Measurements from ENCODE around the gene DAGLA. TPM values are rescaled to one million over a fixed set of nuclear protein-coding genes. Genes with fewer than 3 reads are reported as not detected.

DAGLA gene
- total and polyA plus RNA-seq, 8 donors = under 0.01 to 27.2 (median 1.0) TPM

DNA sequence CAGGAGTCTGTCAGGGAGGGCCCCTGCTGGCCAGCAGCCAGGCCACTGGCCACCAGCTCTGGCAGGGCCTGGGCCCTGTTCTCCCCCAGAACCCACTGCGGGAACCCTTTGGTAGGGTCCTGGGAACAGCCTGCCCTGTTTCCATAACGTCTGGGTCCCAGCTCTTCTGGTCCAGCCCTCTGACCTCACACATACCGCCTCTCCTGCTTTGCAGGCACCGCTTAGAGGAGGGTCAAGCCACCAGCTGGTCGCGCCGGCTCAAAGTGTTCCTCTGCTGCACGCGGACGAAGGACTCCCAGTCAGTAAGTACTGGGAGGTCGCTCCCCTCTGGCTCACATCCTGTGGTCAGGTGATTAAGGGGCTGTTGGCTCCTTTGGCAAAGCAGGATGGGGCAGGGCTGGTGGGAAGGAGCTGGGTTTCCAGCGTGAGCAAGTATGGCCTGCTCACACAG lies 45.6 kb downstream of the DAGLA start:
- no peak overlapping the region for H3K27ac ChIP-seq
- DNase-seq = no peak
- no peak overlapping the region for H3K4me3 ChIP-seq
- H3K36me3 ChIP-seq = peaks cover 0 to 52% (median 37%) of the 10 kb centered on the region in 4 donors
- intact Hi-C loops (cut with DNase I; ENCODE audit: low total_unique reads) = no loop called here
- no peaks in the 10 kb centered on the region for H3K9me3 ChIP-seq
- no peaks in the 10 kb centered on the region for H3K27me3 ChIP-seq
- H3K4me1 ChIP-seq = no peaks in the 10 kb centered on the region
- no peak for TF ChIP-seq EP300 (IDR thresholded peaks at IDR 0.05)
- TF ChIP-seq, protein P1, sequence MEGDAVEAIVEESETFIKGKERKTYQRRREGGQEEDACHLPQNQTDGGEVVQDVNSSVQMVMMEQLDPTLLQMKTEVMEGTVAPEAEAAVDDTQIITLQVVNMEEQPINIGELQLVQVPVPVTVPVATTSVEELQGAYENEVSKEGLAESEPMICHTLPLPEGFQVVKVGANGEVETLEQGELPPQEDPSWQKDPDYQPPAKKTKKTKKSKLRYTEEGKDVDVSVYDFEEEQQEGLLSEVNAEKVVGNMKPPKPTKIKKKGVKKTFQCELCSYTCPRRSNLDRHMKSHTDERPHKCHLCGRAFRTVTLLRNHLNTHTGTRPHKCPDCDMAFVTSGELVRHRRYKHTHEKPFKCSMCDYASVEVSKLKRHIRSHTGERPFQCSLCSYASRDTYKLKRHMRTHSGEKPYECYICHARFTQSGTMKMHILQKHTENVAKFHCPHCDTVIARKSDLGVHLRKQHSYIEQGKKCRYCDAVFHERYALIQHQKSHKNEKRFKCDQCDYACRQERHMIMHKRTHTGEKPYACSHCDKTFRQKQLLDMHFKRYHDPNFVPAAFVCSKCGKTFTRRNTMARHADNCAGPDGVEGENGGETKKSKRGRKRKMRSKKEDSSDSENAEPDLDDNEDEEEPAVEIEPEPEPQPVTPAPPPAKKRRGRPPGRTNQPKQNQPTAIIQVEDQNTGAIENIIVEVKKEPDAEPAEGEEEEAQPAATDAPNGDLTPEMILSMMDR (IDR thresholded peaks at IDR 0.05) = no peak
- TF ChIP-seq POLR2AphosphoS5 (IDR thresholded peaks at IDR 0.05) = no peak
- TF ChIP-seq POLR2A (IDR thresholded peaks at IDR 0.05) = no peak
- WGBS, 5 donors = 79 to 91% (median 82%) methylated on average over 12 of the region's 12 CpGs

DNA sequence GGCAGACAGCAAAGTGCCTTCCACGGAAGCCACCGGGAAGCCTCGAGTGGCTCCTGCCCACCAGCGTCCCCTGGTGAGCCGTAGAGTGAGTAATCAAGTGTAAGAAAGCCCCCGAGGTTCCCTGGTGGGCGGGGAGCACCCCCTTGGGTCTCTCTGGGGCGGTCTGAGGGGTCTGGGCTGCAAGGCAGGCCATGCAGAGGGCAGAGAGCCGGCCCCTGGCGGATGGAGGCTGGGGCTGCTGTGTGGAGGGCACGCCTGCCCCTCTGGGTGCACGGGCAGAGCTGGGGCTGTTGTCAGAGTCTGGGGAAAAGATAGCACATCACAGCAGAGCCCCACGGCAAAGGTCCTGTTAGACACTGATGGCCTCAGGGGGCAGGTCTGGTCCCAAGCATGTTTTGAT lies 46.6 kb downstream of the DAGLA start:
- intact Hi-C loops (cut with DNase I; ENCODE audit: low total_unique reads) = no loop called here
- no peak for DNase-seq
- TF ChIP-seq EP300 (IDR thresholded peaks at IDR 0.05) = no peak
- no peak for TF ChIP-seq POLR2A (IDR thresholded peaks at IDR 0.05)
- TF ChIP-seq, protein P1 (IDR thresholded peaks at IDR 0.05) = no peak
- TF ChIP-seq POLR2AphosphoS5 (IDR thresholded peaks at IDR 0.05) = no peak
- Histone ChIP-seq H3K27ac (no peak overlapping the region), H3K4me1 (no peaks in the 10 kb centered on the region), H3K36me3 (peaks cover 0 to 52% (median 37%) of the 10 kb centered on the region in 4 donors), H3K27me3 (no peaks in the 10 kb centered on the region), H3K4me3 (no peak overlapping the region), H3K9me3 (no peaks in the 10 kb centered on the region)
- 74 to 91% (median 89%) methylated on average over 7 to 13 of the region's 13 CpGs for WGBS, 5 donors

DNA sequence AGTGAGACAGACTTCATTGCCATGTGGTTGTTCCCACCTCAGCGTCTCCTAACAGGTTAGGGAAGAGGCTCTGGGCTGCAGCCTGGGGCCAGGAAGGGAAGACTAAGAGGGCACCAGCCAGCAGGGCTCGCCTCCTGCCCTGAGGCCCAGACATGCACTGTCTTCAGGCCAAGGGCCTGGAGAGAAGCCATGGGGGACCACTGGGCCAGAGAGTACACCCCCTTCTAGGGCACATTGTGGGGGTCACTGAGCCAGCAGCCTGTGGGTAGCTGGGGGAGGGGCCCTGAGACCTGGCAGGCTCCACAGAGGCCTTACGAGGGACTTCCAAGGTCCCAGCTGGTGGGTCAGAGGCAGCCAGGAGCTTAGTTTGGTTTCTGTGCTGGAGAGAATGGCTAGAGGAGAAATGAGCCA lies 47.2 kb downstream of the DAGLA start:
- intact Hi-C loops (cut with DNase I; ENCODE audit: low total_unique reads) = no loop called here
- peaks cover 0 to 2% (median 0%) of the 10 kb centered on the region in 4 donors for H3K4me1 ChIP-seq
- peaks cover 0 to 52% (median 37%) of the 10 kb centered on the region in 4 donors for H3K36me3 ChIP-seq
- H3K27ac ChIP-seq = no peak overlapping the region
- TF ChIP-seq POLR2A (IDR thresholded peaks at IDR 0.05) (no peak), POLR2AphosphoS5 (IDR thresholded peaks at IDR 0.05) (no peak)
- TF ChIP-seq, protein P1 (IDR thresholded peaks at IDR 0.05) = no peak
- no peaks in the 10 kb centered on the region for H3K27me3 ChIP-seq
- H3K9me3 ChIP-seq = no peaks in the 10 kb centered on the region
- 84 to 93% (median 93%) methylated on average over 2 to 3 of the region's 3 CpGs for WGBS, 5 donors
- no peak for DNase-seq
- H3K4me3 ChIP-seq = no peak overlapping the region

DNA sequence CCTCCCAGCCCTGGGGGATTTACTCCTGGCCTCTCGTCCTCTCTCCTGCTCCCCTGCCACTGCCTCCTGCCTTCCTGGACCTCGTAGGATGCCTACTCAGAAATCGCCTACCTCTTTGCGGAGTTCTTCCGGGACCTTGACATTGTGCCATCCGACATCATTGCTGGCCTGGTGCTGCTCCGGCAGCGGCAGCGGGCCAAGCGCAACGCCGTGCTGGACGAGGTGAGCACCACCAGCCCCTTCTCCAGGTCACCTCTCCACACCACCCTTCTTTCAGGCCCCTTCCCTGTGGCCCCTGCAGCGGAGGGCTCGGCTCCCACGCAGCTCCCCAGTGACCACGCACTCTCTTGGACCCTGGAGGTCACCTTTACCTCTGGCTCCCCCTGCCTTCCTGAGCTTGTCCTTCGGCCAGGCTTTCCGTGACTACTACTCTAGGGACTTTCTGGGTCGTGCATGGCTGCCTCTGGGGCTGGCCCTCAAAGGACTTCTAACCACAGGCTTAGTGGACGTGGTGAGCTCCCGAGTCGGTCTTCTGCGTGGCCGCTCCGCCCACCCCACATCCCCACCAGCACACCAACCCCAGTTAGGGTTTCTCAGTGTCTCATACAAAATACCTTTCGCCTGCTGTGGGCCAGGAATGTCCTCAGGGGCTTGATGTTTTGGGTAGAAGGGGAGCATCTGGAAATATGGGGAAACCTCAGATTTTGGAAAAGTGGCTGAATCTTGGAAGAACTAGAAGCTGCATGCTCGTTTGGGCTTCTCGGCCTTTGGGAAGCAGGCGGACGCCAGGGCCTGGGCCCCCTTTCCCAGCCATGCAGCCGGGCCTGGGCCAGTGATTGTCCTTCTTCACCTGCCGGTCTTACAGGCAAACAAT lies 48.1 kb downstream of the DAGLA start:
- peaks cover 0 to 11% (median 5%) of the 10 kb centered on the region in 4 donors for H3K4me1 ChIP-seq
- no peak overlapping the region for H3K27ac ChIP-seq
- H3K4me3 ChIP-seq = no peak overlapping the region
- H3K36me3 ChIP-seq = peaks cover 0 to 43% (median 31%) of the 10 kb centered on the region in 4 donors
- WGBS, 5 donors = 86 to 93% (median 91%) methylated on average over 29 to 33 of the region's 33 CpGs
- intact Hi-C loops (cut with DNase I; ENCODE audit: low total_unique reads) = no loop called here
- no peak for DNase-seq
- H3K27me3 ChIP-seq = no peaks in the 10 kb centered on the region
- no peak for TF ChIP-seq POLR2A (IDR thresholded peaks at IDR 0.05)
- no peaks in the 10 kb centered on the region for H3K9me3 ChIP-seq

DNA sequence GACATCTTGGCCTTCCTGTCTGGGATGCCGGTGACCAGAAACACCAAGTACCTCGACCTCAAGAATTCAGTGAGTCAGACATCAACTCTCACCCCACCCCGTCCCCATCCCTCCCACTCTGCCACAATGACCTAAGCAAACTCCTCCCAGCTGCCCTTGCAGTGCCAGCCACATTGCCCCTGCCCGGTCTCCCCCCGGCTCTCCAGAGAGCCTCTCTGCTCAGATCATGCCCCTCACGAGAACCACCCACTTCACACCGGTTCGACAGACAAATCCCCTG lies 48.7 kb downstream of the DAGLA start:
- no peak for TF ChIP-seq POLR2A (IDR thresholded peaks at IDR 0.05)
- TF ChIP-seq, protein P1 (IDR thresholded peaks at IDR 0.05) = no peak
- no peak for TF ChIP-seq EP300 (IDR thresholded peaks at IDR 0.05)
- TF ChIP-seq POLR2AphosphoS5 (IDR thresholded peaks at IDR 0.05) = no peak
- H3K9me3 ChIP-seq = no peaks in the 10 kb centered on the region
- intact Hi-C loops (cut with DNase I; ENCODE audit: low total_unique reads) = no loop called here
- peaks cover 0 to 15% (median 6%) of the 10 kb centered on the region in 4 donors for H3K4me1 ChIP-seq
- no peak overlapping the region for H3K27ac ChIP-seq
- no peaks in the 10 kb centered on the region for H3K27me3 ChIP-seq
- no peak overlapping the region for H3K4me3 ChIP-seq
- H3K36me3 ChIP-seq = peaks cover 0 to 38% (median 29%) of the 10 kb centered on the region in 4 donors
- no peak for DNase-seq
- 73 to 89% (median 83%) methylated on average over 7 to 8 of the region's 8 CpGs for whole genome bisulfite sequencing, 5 donors
